K562 (cell line): ENCODE results near the gene TMEM63A. TPM values are rescaled to one million over a fixed set of nuclear protein-coding genes. Genes with fewer than 3 reads are reported as not detected.

Experiments
- ATAC-seq: fragments of 200-7000 bp; cut with Tn5 transposase; 3 replicates; pipeline ENCODE4 v1.9.1; 2020; ENCODE audit warnings: moderate library complexity
- BruUV-seq: library from RNA; stranded (reverse); fragments of 400-500 nt; replicated peaks from 2 replicates; lab custom pipeline; 2021; lab: Mats Ljungman, UMichigan
- CTCF ChIA-PET: fragments of 300-600 bp; formaldehyde crosslinking; extraction: SDS; loops from one replicate; lab custom pipeline; 2021; ENCODE audit warnings: low intra/inter-chr PET ratio; lab: Yijun Ruan, JAX
- POLR2A ChIA-PET: fragments of 300-600, 350-650 bp; sonication (Branson Sonifier 250); formaldehyde crosslinking; extraction: SDS; loops from one replicate; lab custom pipeline; 2021; ENCODE audit warnings: antibody characterized with exemption, inconsistent platforms; lab: Yijun Ruan, JAX
- DNase-seq, 4 experiments: peaks; one replicate each; pipeline versions ENCODE4 v3.0.0 to v3.0.0-alpha.2; 2011 to 2018; ENCODE audit warnings: low spot score in 3 of 4, mixed read lengths in 3 of 4; ENCODE audit errors: extremely low read depth in 1 of 4
- FAIRE-seq: peaks from 2 replicates; lab custom pipeline; 2011; peaks lifted over from hg19 to GRCh38; lab: Jason Lieb, UNC
- H2AFZ ChIP-seq: 2 replicates; pipeline ENCODE4 v1.6.0; 2011; ENCODE audit warnings: low read depth, low read length, control low read depth, inconsistent platforms
- H3K27ac ChIP-seq: fragments of 200-600 bp; 3 replicates; pipeline ENCODE4 v1.8.0; 2011; ENCODE audit warnings: low read depth, mild to moderate bottlenecking, control low read depth, inconsistent platforms, low read length, moderate library complexity, mixed read lengths; ENCODE audit errors: extremely low read depth
- H3K27me3 ChIP-seq, 2 experiments: fragments of 300-600 bp in 1 of 2; 2 replicates in 1 of 2; 3 replicates in 1 of 2; pipeline versions ENCODE4 v1.6.0 to v1.8.0; 2011; ENCODE audit warnings: inconsistent platforms in 2 of 2, low read length in 2 of 2, mild to moderate bottlenecking in 1 of 2, mixed read lengths in 1 of 2, moderate library complexity in 1 of 2; ENCODE audit not compliant: control insufficient read depth in 2 of 2, insufficient read depth in 2 of 2
- H3K36me3 ChIP-seq: fragments of 300-600 bp; 3 replicates; pipeline ENCODE4 v1.8.0; 2011; ENCODE audit warnings: mild to moderate bottlenecking, low read length, inconsistent platforms; ENCODE audit not compliant: control insufficient read depth, insufficient read depth
- H3K4me1 ChIP-seq, 2 experiments: fragments of 200-600 bp in 1 of 2; replicated peaks in 1 of 2; 2 replicates in 1 of 2; 3 replicates in 1 of 2; pipeline versions ENCODE4 v1.5.1 to v1.8.0; 2011; ENCODE audit warnings: inconsistent platforms in 2 of 2, low read length in 2 of 2, mild to moderate bottlenecking in 1 of 2, mixed read lengths in 1 of 2, moderate library complexity in 1 of 2; ENCODE audit not compliant: control insufficient read depth in 2 of 2, insufficient read depth in 2 of 2
- H3K4me2 ChIP-seq: 2 replicates; pipeline ENCODE4 v1.6.1; 2011; ENCODE audit warnings: low read length, control low read depth, inconsistent platforms, mixed read lengths; ENCODE audit not compliant: insufficient read depth
- H3K4me3 ChIP-seq: fragments of 200-600 bp; sonication (generic), shearing (Covaris generic); 2 replicates; pipeline ENCODE4 v1.5.1; 2016; ENCODE audit warnings: control low read depth, inconsistent platforms
- H3K79me2 ChIP-seq: fragments of 200-600 bp; 3 replicates; pipeline ENCODE4 v1.8.0; 2011; ENCODE audit warnings: low read length, inconsistent platforms; ENCODE audit not compliant: control insufficient read depth, insufficient read depth
- H3K9ac ChIP-seq, 2 experiments: 2 replicates each; pipeline versions ENCODE4 v1.6.0 to v1.6.1; 2011; ENCODE audit warnings: low read depth in 2 of 2, low read length in 2 of 2, control low read depth in 1 of 2, inconsistent platforms in 1 of 2, mild to moderate bottlenecking in 1 of 2, mixed read lengths in 1 of 2; ENCODE audit not compliant: insufficient read depth in 1 of 2
- H3K9me1 ChIP-seq: one replicate; pipeline ENCODE4 v1.6.0; 2011; ENCODE audit warnings: inconsistent platforms, mild to moderate bottlenecking, low read length, moderate library complexity; ENCODE audit not compliant: control insufficient read depth, insufficient read depth
- H3K9me3 ChIP-seq: replicated peaks from 2 replicates; pipeline ENCODE4 v1.5.1; 2011; ENCODE audit warnings: low read depth, low read length, inconsistent platforms; ENCODE audit not compliant: control insufficient read depth, insufficient read depth
- H4K20me1 ChIP-seq: replicated peaks from 2 replicates; pipeline ENCODE4 v1.6.1; 2011; ENCODE audit warnings: low read length, inconsistent platforms, mixed read lengths; ENCODE audit not compliant: control insufficient read depth, insufficient read depth
- ELF2 ChIP-seq: fragments of 250-450 bp; sonication (Bioruptor Pico); IDR thresholded peaks from 2 replicates; pipeline ENCODE4 v1.5.0; 2021; ENCODE audit warnings: mild to moderate bottlenecking
- GTF2A2 ChIP-seq: IDR thresholded peaks from 2 replicates; pipeline ENCODE4 v1.6.1; 2016; ENCODE audit warnings: mild to moderate bottlenecking, missing genetic modification characterization, missing compliant biosample characterization
- HDAC6 ChIP-seq: IDR thresholded peaks from 2 replicates; pipeline ENCODE4 v1.6.1; 2012; ENCODE audit warnings: low read depth, mild to moderate bottlenecking, control low read depth, inconsistent platforms, low read length, moderate library complexity
- KDM4B ChIP-seq, 2 experiments: fragments of 450-650 bp in 1 of 2; sonication (generic) in 1 of 2; IDR thresholded peaks; 2 replicates each; pipeline ENCODE4 v1.6.1; 2016 to 2017; ENCODE audit warnings: borderline replicate concordance in 2 of 2, antibody characterized with exemption in 1 of 2, low read depth in 1 of 2, mild to moderate bottlenecking in 1 of 2
- MAZ ChIP-seq, 2 experiments: fragments of 450-650 bp in 1 of 2; sonication (generic) in 1 of 2; formaldehyde crosslinking; IDR thresholded peaks in 1 of 2; conservative IDR thresholded peaks in 1 of 2; 2 replicates each; pipeline versions ENCODE4 v1.4.0 to v1.5.0; 2020; ENCODE audit warnings: mild to moderate bottlenecking in 1 of 2, missing genetic modification reagents in 1 of 2
- NFXL1 ChIP-seq: fragments of 450-650 bp; formaldehyde crosslinking; IDR thresholded peaks from 2 replicates; pipeline ENCODE4 v1.4.0; 2021; ENCODE audit warnings: mild to moderate bottlenecking
- NR2C1 ChIP-seq, 2 experiments: fragments of 450-650 bp; IDR thresholded peaks; 2 replicates each; pipeline ENCODE4 v1.6.1; 2017; ENCODE audit warnings: mild to moderate bottlenecking in 2 of 2, antibody characterized with exemption in 1 of 2, inconsistent platforms in 1 of 2, missing compliant biosample characterization in 1 of 2, missing genetic modification characterization in 1 of 2
- SAP30 ChIP-seq: fragments of 200-600 bp; sonication (generic); IDR thresholded peaks from 2 replicates; pipeline ENCODE4 v1.6.1; 2012; ENCODE audit warnings: borderline replicate concordance, low read depth, mild to moderate bottlenecking, moderate library complexity, low read length, control low read depth, inconsistent platforms; ENCODE audit not compliant: insufficient read depth, poor library complexity, severe bottlenecking
- SOX6 ChIP-seq: fragments of 450-650 bp; IDR thresholded peaks from 2 replicates; pipeline ENCODE4 v1.6.1; 2014; ENCODE audit warnings: mild to moderate bottlenecking
- ZEB2 ChIP-seq: fragments of 450-650 bp; IDR thresholded peaks from 2 replicates; pipeline ENCODE4 v1.6.1; 2016
- ZFX ChIP-seq: sonication (generic); formaldehyde crosslinking; IDR thresholded peaks from 2 replicates; pipeline ENCODE4 v1.8.0; 2022; ENCODE audit warnings: mild to moderate bottlenecking, missing genetic modification reagents, moderate library complexity
- ZNF395 ChIP-seq: fragments of 200-800 bp; sonication (Bioruptor generic); IDR thresholded peaks from 2 replicates; pipeline ENCODE4 v1.6.1; 2017; ENCODE audit warnings: missing genetic modification characterization, missing compliant biosample characterization
- ZNF561 ChIP-seq: fragments of 450-650 bp; formaldehyde crosslinking; conservative IDR thresholded peaks from 2 replicates; pipeline ENCODE4 v1.4.0; 2020; ENCODE audit warnings: mild to moderate bottlenecking, moderate library complexity
- ZNF780A ChIP-seq: fragments of 250-450 bp; sonication (Bioruptor Pico); IDR thresholded peaks from 2 replicates; pipeline ENCODE4 v1.5.0; 2021; ENCODE audit warnings: mild to moderate bottlenecking
- WGBS: fragments of 100-300 bp; shearing (Covaris generic); methylation state at CpG from one replicate; pipeline ENCODE4 v1.1.6; 2016; ENCODE audit warnings: low coverage, mixed read lengths; ENCODE audit not compliant: insufficient coverage; ENCODE audit errors: missing lambda C conversion rate; 5-methylcytosine and 5-hydroxymethylcytosine counted together
- in situ Hi-C: fragments of 300-500 bp; cut with MboI; formaldehyde crosslinking; loops from 4 replicates; pipeline ENCODE4 v1.15.0; 2018; ENCODE audit warnings: inconsistent platforms, mixed read lengths
- intact Hi-C: fragments of 100-400 bp; cut with micrococcal nuclease; formaldehyde crosslinking; loops from 2 replicates; pipeline ENCODE4 v1.14.2; 2022
- polyA plus RNA-seq, 8 experiments: library from polyadenylated mRNA; depleted of rRNA in 4 of 8; stranded (reverse) in 5 of 8; unstranded in 3 of 8; fragments of >200 nt; fragmentation: Nextera tagmentation in 2 of 8; fragmentation: Illumina TruSeq in 1 of 8; extraction: Ambion mirVana in 2 of 8; extraction: Trizol in 1 of 8; gene quantifications; 2 replicates each; pipeline versions ENCODE4 v1.2.1 to v1.2.3, GENCODE V29; 2011 to 2014; ENCODE audit warnings: inconsistent platforms in 1 of 8, missing spikeins in 1 of 8
- total RNA-seq, 7 experiments: library from RNA; depleted of rRNA in 6 of 7; stranded (reverse); fragments of >200 nt in 6 of 7; fragmentation: Illumina TruSeq in 2 of 7; extraction: Trizol in 2 of 7; gene quantifications; 2 replicates each; pipeline versions ENCODE4 v1.2.1 to v1.2.3, GENCODE V29; 2011 to 2021; ENCODE audit warnings: low replicate concordance in 1 of 7

The TMEM63A gene
- total and polyA plus RNA-seq, 9 of the 15 experiments (the other 6 are each of a cell fraction or from before 2014, with no cell fraction given), result 2.0 to 54.6 (median 17.5) TPM

GRCh38 chr1:225865514-225865913, 16.7 kb downstream of the TMEM63A start:
- intact Hi-C loops, result no loop called here
- no peak for TF ChIP-seq NFXL1 (CRISPR knock-in tag)
- no peak for TF ChIP-seq KDM4B (IDR thresholded peaks at IDR 0.05; ENCODE audit: borderline replicate concordance in 2 of 2, low read depth in 1 of 2)
- TF ChIP-seq NR2C1 (IDR thresholded peaks at IDR 0.05), result no peak
- no peak for TF ChIP-seq NR2C1 (tag; IDR thresholded peaks at IDR 0.05)
- TF ChIP-seq SAP30, result no peak
- WGBS, result 86% methylated on average over 12 of the region's 13 CpGs

GRCh38 chr1:225863167-225863566, 19.0 kb downstream of the TMEM63A start:
- Histone ChIP-seq H3K27me3 (no peaks in the 10 kb centered on the region), H3K9me3 (no peaks in the 10 kb centered on the region), H2AFZ (no peak overlapping the region), H3K4me1 (no peaks in the 10 kb centered on the region), H3K79me2 (no peaks in the 10 kb centered on the region), H4K20me1 (no peaks in the 10 kb centered on the region), H3K9ac (no peak overlapping the region), H3K9me1 (no peaks in the 10 kb centered on the region), H3K27ac (no peak overlapping the region), H3K4me2 (no peak overlapping the region), H3K36me3 (peaks cover 91% of the 10 kb centered on the region), H3K4me3 (no peak overlapping the region)
- FAIRE-seq (no peak), DNase-seq (no peak), ATAC-seq (no peak)
- in situ Hi-C loops, result no loop called here
- POLR2A ChIA-PET, result interaction anchor here (0.6 to 0.7 kb wide), 2 partner anchors 20 to 260 kb away, joined by 3 read pairs; no protein-coding TSS in a partner anchor
- CTCF ChIA-PET, result no interaction called here
- intact Hi-C loops, result no loop called here
- WGBS, result 95% methylated on average over 5 of the region's 5 CpGs
- BruUV-seq, result no TSS peak
- TF ChIP-seq ZEB2 (no peak), ZNF561 (CRISPR knock-in tag) (no peak), ZNF395 (no peak), HDAC6 (no peak), ZNF780A (CRISPR knock-in tag) (no peak), GTF2A2 (tag) (no peak), ZFX (CRISPR knock-in tag) (no peak), MAZ (CRISPR knock-in tag; conservative IDR thresholded peaks at IDR 0.05 in 1 of 2, IDR thresholded peaks at IDR 0.05 in 1 of 2) (no peak), SOX6 (no peak), ELF2 (CRISPR knock-in tag) (no peak)

More at GRCh38 chr1:225865514-225865913, 16.7 kb downstream of the TMEM63A start:
- Histone ChIP-seq H4K20me1 (no peaks in the 10 kb centered on the region), H3K27ac (no peak overlapping the region), H3K9ac (peak overlapping the region in 1 of 2 experiments; percentile 1; a peak in 2 of 4 replicates), H3K4me2 (no peak overlapping the region), H2AFZ (no peak overlapping the region), H3K9me1 (no peaks in the 10 kb centered on the region), H3K36me3 (peaks cover 88% of the 10 kb centered on the region), H3K4me1 (no peaks in the 10 kb centered on the region), H3K4me3 (no peak overlapping the region), H3K27me3 (no peaks in the 10 kb centered on the region), H3K79me2 (no peaks in the 10 kb centered on the region), H3K9me3 (no peaks in the 10 kb centered on the region)
- no peak for FAIRE-seq
- DNase-seq, result no peak
- BruUV-seq, result no TSS peak
- ChIA-PET POLR2A (interaction anchor here (0.7 to 2.5 kb wide), 4 partner anchors 12 to 16 kb away, joined by 3 to 11 read pairs (median 8); partner anchors contain the start of gene TMEM63A), CTCF (no interaction called here)
- in situ Hi-C loops, result no loop called here
- ATAC-seq, result peak; percentile 32
